ENCODE results near the gene MS4A15. TPM values are rescaled to one million over a fixed set of nuclear protein-coding genes. Genes with fewer than 3 reads are reported as not detected.
"Not testable (repeated sequence)": the region's sequence is repeated elsewhere in the genome, so short reads cannot be mapped to it uniquely, and the experiment has no call there.

Gene MS4A15
- polyA plus RNA-seq, 6 donors from 2014 or later = not detected

GRCh38 chr11:60803273-60803936 is 46.7 kb downstream of the MS4A15 start:
- Mint-ChIP-seq H3K4me1 (no peaks in the 10 kb centered on the region), H3K36me3 (no peaks in the 10 kb centered on the region), H3K27ac (no peak overlapping the region), H3K9me3 (peaks cover 0 to 2% (median 0%) of the 10 kb centered on the region in 7 donors), H3K27me3 (peaks cover 12 to 27% (median 18%) of the 10 kb centered on the region in 3 donors), H3K4me3 (no peak overlapping the region)
- no peak for ATAC-seq (ENCODE audit: low read depth in 2 of 2)
- no peak for DNase-seq

DNA sequence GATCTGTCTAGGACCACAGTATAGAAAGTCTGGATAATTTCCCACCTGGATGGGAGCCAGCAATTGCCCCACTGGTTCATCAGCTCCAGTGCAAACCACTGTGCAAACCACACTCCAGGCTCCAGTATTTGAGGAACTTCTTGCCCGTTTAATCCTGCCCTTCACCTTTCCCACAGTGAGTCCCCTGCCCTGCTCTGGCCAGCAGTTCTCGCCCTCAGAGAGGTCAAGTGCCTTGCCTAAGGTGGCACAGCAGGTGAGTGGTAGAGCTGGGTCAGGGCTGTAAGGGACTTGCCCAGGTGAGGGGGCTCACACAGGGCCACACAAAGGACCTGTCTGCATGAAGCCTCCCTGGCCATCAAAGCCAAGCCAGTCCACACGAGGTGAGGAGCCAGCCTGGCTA is 52.6 kb downstream of the MS4A15 start:
- no peaks in the 10 kb centered on the region for H3K36me3 Mint-ChIP-seq
- no peak overlapping the region for H3K4me3 Mint-ChIP-seq
- no peak overlapping the region for H3K27ac Mint-ChIP-seq
- peaks cover 0 to 5% (median 4%) of the 10 kb centered on the region in 3 donors for H3K4me1 Mint-ChIP-seq
- peaks cover 0 to 4% (median 0%) of the 10 kb centered on the region in 7 donors for H3K9me3 Mint-ChIP-seq
- DNase-seq (no peak), ATAC-seq (ENCODE audit: low read depth in 2 of 2) (no peak)
- peaks cover 6 to 35% (median 26%) of the 10 kb centered on the region in 3 donors for H3K27me3 Mint-ChIP-seq

GRCh38 chr11:60809691-60810090 is 53.0 kb downstream of the MS4A15 start:
- Mint-ChIP-seq H3K27me3 (peaks cover 6 to 35% (median 26%) of the 10 kb centered on the region in 3 donors), H3K9me3 (peaks cover 0 to 5% (median 0%) of the 10 kb centered on the region in 7 donors)
- ATAC-seq (ENCODE audit: low read depth in 2 of 2) = no peak

GRCh38 chr11:60810151-60810550 is 53.5 kb downstream of the MS4A15 start:
- DNase-seq (no peak), ATAC-seq (ENCODE audit: low read depth in 2 of 2) (no peak)
- Mint-ChIP-seq H3K27ac (no peak overlapping the region), H3K4me1 (peaks cover 0 to 5% (median 4%) of the 10 kb centered on the region in 3 donors), H3K4me3 (no peak overlapping the region), H3K9me3 (peaks cover 0 to 5% (median 0%) of the 10 kb centered on the region in 7 donors), H3K36me3 (no peaks in the 10 kb centered on the region), H3K27me3 (peaks cover 6 to 35% (median 26%) of the 10 kb centered on the region in 3 donors)

More at GRCh38 chr11:60809691-60810090, 53.0 kb downstream of the MS4A15 start:
- Mint-ChIP-seq H3K36me3 (no peaks in the 10 kb centered on the region), H3K27ac (no peak overlapping the region), H3K4me1 (peaks cover 0 to 5% (median 4%) of the 10 kb centered on the region in 3 donors), H3K4me3 (no peak overlapping the region)
- DNase-seq = no peak

GRCh38 chr11:60810569-60810968 is 53.9 kb downstream of the MS4A15 start:
- H3K27me3 Mint-ChIP-seq = peaks cover 6 to 32% (median 24%) of the 10 kb centered on the region in 3 donors
- H3K9me3 Mint-ChIP-seq = peaks cover 0 to 5% (median 0%) of the 10 kb centered on the region in 7 donors
- no peaks in the 10 kb centered on the region for H3K36me3 Mint-ChIP-seq
- H3K4me3 Mint-ChIP-seq = no peak overlapping the region
- H3K27ac Mint-ChIP-seq = no peak overlapping the region
- ATAC-seq (ENCODE audit: low read depth in 2 of 2) (no peak), DNase-seq (no peak)
- H3K4me1 Mint-ChIP-seq = peaks cover 0 to 5% (median 4%) of the 10 kb centered on the region in 3 donors

DNA sequence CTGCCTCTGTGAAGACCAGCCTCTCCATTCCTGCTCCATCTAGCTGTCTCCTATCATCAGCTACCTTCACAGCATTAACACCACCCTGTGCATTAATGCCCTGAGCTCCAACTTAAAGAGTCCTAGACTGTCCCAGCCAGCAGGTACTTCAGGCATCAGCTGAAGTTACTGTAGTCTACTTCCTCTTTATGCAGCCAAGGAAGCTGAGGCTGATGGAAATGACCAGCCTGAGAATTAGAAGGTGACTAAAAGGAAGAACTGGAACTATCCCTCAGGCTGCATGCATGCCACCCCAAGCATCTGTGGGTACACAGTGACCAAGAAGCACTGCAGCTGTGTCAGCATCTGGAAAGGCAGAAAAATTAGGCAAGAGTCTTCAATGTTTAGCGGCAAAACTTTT is 56.7 kb downstream of the MS4A15 start:
- no peak for DNase-seq
- Mint-ChIP-seq H3K9me3 (peaks cover 0 to 20% (median 13%) of the 10 kb centered on the region in 7 donors), H3K36me3 (no peaks in the 10 kb centered on the region), H3K27ac (peak overlapping the region in 1 of 6 donors; percentile 18), H3K27me3 (peaks cover 0 to 24% (median 14%) of the 10 kb centered on the region in 3 donors), H3K4me1 (peaks cover 0 to 5% (median 4%) of the 10 kb centered on the region in 3 donors), H3K4me3 (no peak overlapping the region)
- ATAC-seq (ENCODE audit: low read depth in 2 of 2) = no peak

GRCh38 chr11:60814112-60814511 is 57.4 kb downstream of the MS4A15 start:
- Mint-ChIP-seq H3K9me3 (peaks cover 0 to 20% (median 13%) of the 10 kb centered on the region in 7 donors), H3K27ac (no peak overlapping the region)

DNA sequence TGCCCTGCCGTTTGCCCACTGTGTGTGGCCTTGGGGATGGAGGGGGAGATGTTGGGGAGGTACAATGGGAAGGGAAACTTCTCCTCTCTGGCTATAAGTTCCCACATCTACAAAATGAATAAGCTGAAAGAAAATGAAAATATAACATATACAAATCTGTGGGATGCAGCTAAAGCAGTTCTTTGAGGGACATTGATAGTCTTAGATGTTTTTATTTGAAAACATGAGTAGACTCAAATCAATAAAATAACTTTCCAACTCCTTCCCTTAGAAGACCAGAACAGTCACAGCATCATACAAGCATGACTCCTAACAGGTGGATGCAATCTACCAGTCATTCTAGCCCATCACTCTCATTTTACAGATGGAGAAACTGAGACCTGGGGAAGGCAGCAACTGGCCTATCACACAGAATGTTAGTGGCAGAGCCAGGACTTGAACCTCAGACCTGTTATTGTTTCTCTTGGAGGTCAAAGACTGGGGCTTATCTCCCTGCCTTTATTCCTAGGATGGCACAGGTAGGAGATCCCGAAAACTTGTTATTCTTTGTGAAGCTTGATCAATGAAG is 60.0 kb downstream of the MS4A15 start:
- H3K4me3 Mint-ChIP-seq = no peak overlapping the region
- H3K27ac Mint-ChIP-seq = no peak overlapping the region
- ATAC-seq (ENCODE audit: low read depth in 2 of 2) (no peak), DNase-seq (no peak)
- no peaks in the 10 kb centered on the region for H3K36me3 Mint-ChIP-seq
- H3K27me3 Mint-ChIP-seq = peaks cover 0 to 11% (median 4%) of the 10 kb centered on the region in 3 donors
- H3K4me1 Mint-ChIP-seq = peaks cover 1 to 5% (median 4%) of the 10 kb centered on the region in 3 donors
- H3K9me3 Mint-ChIP-seq = peaks cover 0 to 20% (median 13%) of the 10 kb centered on the region in 7 donors

More at GRCh38 chr11:60814112-60814511, 57.4 kb downstream of the MS4A15 start:
- Mint-ChIP-seq H3K4me1 (peaks cover 0 to 5% (median 4%) of the 10 kb centered on the region in 3 donors), H3K4me3 (no peak overlapping the region), H3K36me3 (no peaks in the 10 kb centered on the region), H3K27me3 (peaks cover 2 to 24% (median 17%) of the 10 kb centered on the region in 3 donors)
- no peak for ATAC-seq (ENCODE audit: low read depth in 2 of 2)
- DNase-seq = no peak

DNA sequence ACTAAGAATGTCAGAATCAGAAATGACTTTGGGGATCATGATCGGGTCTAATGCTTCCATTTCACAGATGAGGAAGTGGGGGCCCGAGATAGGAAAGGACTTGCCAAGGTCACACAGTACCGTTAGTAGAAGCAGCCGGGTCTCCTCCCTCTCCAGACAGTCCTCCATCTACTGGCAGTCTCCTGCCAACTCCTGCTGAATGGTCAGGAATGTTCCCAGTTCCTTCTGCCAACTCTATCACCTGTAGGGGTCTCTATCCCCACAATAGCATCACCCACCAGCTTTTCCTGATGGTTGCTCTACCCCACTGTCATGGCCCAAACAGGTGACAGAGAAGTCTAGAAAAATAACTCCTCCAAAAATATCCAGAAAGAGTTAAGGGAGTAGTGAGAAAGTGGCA is 61.4 kb downstream of the MS4A15 start:
- Mint-ChIP-seq H3K27me3 (peaks cover 0 to 15% (median 4%) of the 10 kb centered on the region in 3 donors), H3K9me3 (peaks cover 0 to 20% (median 13%) of the 10 kb centered on the region in 7 donors), H3K27ac (no peak overlapping the region), H3K4me1 (peaks cover 8 to 10% (median 9%) of the 10 kb centered on the region in 3 donors), H3K36me3 (no peaks in the 10 kb centered on the region), H3K4me3 (no peak overlapping the region)
- no peak for DNase-seq
- ATAC-seq (ENCODE audit: low read depth in 2 of 2) = no peak

GRCh38 chr11:60821827-60822599 is 65.3 kb downstream of the MS4A15 start:
- H3K9me3 Mint-ChIP-seq = peaks cover 0 to 9% (median 6%) of the 10 kb centered on the region in 7 donors
- no peaks in the 10 kb centered on the region for H3K36me3 Mint-ChIP-seq
- H3K27ac Mint-ChIP-seq = peak overlapping the region in 1 of 6 donors; percentile 56
- DNase-seq (no peak), ATAC-seq (ENCODE audit: low read depth in 2 of 2) (no peak)
- no peak overlapping the region for H3K4me3 Mint-ChIP-seq
- peaks cover 4 to 10% (median 5%) of the 10 kb centered on the region in 3 donors for H3K4me1 Mint-ChIP-seq
- peaks cover 0 to 15% (median 4%) of the 10 kb centered on the region in 3 donors for H3K27me3 Mint-ChIP-seq

DNA sequence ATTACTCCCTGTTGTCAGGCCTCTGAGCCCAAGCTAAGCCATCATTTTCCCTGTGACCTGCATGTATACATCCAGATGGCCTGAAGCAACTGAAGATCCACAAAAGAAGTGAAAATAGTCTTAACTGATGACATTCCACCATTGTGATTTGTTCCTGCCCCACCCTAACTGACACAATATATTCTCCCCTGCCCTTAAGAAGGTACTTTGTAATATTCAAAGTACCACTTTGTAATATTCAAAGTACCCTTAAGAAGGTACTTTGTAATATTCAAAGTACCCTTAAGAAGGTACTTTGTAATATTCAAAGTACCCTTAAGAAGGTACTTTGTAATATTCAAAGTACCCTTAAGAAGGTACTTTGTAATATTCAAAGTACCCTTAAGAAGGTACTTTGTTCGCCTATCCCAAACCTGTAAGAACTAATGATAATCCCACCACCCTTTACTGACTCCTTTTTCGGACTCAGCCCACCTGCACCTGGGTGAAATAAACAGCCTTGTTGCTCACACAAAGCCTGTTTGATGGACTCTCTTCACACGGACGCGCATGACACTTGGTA is 67.2 kb downstream of the MS4A15 start:
- H3K9me3 Mint-ChIP-seq; H3K27ac Mint-ChIP-seq; H3K36me3 Mint-ChIP-seq; ATAC-seq (ENCODE audit: low read depth in 2 of 2); DNase-seq; H3K4me1 Mint-ChIP-seq: not testable (repeated sequence)
- peak overlapping the region in 1 of 8 donors; percentile 13 for H3K4me3 Mint-ChIP-seq
- H3K27me3 Mint-ChIP-seq = peaks cover 0 to 14% (median 4%) of the 10 kb centered on the region in 3 donors

DNA sequence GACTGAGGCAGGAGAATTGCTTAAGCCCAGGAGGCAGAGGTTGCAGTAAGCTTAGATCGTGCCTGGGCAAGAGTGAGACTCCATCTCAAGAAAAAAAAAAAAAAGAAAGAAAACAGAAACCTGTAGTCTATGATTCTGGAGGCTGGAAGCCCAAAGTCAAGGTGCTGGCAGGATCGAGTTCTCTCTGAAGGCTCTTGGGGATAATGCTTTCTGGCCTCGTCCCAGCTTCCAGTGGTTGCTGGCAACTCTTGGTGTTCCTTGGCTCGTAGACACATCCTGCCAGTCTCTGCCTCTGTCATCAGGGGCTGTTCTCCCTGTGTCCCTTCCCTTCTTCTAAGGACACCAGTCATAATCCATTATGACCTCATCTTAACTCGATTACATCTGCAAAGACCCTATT is 68.5 kb downstream of the MS4A15 start:
- Mint-ChIP-seq H3K4me3 (no peak overlapping the region), H3K4me1 (peaks cover 4 to 10% (median 5%) of the 10 kb centered on the region in 3 donors), H3K36me3 (no peaks in the 10 kb centered on the region), H3K9me3 (no peaks in the 10 kb centered on the region), H3K27ac (no peak overlapping the region), H3K27me3 (peaks cover 0 to 11% (median 0%) of the 10 kb centered on the region in 3 donors)
- DNase-seq = no peak
- ATAC-seq (ENCODE audit: low read depth in 2 of 2) = no peak

GRCh38 chr11:60825790-60826189 is 69.1 kb downstream of the MS4A15 start:
- H3K27me3 Mint-ChIP-seq = peaks cover 0 to 11% (median 0%) of the 10 kb centered on the region in 3 donors
- no peak for ATAC-seq (ENCODE audit: low read depth in 2 of 2)
- no peak overlapping the region for H3K4me3 Mint-ChIP-seq
- H3K9me3 Mint-ChIP-seq = no peaks in the 10 kb centered on the region
- no peak for DNase-seq
- H3K4me1 Mint-ChIP-seq = peaks cover 5 to 10% (median 6%) of the 10 kb centered on the region in 3 donors
- H3K27ac Mint-ChIP-seq = no peak overlapping the region
- H3K36me3 Mint-ChIP-seq = no peaks in the 10 kb centered on the region

Data from naive B cell (primary cell).